GM06990 (cell line): Measurements from ENCODE around the gene NKX2-4.

ENCODE experiments used
- DNase-seq: peaks from one replicate; pipeline ENCODE4 v3.0.0-alpha.2; 2011; ENCODE audit not compliant: insufficient read length; ENCODE audit errors: extremely low read depth
- H3K27me3 ChIP-seq: replicated peaks from 2 replicates; pipeline ENCODE4 v1.6.0; 2011; ENCODE audit warnings: low read length; ENCODE audit not compliant: control insufficient read depth, insufficient read depth
- H3K36me3 ChIP-seq: 2 replicates; pipeline ENCODE4 v1.5.1; 2011; ENCODE audit warnings: low read length; ENCODE audit not compliant: control insufficient read depth, insufficient read depth
- H3K4me3 ChIP-seq: replicated peaks from 2 replicates; pipeline ENCODE4 v1.5.1; 2011; ENCODE audit warnings: low read depth, mild to moderate bottlenecking, control low read depth, low read length
- TF ChIP-seq, protein P1 (sequence below): IDR thresholded peaks from 2 replicates; pipeline ENCODE4 v1.5.1; 2011; ENCODE audit warnings: low read length, control low read depth, mild to moderate bottlenecking, inconsistent platforms; ENCODE audit not compliant: insufficient read depth, poor library complexity, severe bottlenecking

The NKX2-4 gene

DNA sequence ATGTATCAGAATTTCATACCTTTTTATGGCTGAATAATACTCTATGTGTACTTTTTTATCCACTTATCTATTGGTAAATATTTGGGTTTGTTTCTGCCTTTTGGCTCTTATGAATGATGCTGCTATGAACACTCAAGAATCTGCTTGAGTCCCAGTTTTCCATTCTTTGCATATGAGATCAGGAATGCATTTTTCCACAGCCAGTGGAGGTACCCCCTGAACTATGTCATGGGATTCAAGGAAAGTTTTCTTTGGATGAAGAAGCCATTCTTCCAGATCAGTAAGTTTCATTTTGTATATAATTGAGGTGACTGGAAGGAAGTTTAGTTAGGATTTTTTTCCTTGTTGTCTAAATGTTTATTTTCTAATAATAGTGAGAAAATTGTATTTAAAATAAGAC is 40.9 kb downstream of the NKX2-4 start:
- H3K36me3 ChIP-seq, result peaks cover 2% of the 10 kb centered on the region
- no peak for DNase-seq
- H3K4me3 ChIP-seq, result no peak overlapping the region
- TF ChIP-seq, protein P1, sequence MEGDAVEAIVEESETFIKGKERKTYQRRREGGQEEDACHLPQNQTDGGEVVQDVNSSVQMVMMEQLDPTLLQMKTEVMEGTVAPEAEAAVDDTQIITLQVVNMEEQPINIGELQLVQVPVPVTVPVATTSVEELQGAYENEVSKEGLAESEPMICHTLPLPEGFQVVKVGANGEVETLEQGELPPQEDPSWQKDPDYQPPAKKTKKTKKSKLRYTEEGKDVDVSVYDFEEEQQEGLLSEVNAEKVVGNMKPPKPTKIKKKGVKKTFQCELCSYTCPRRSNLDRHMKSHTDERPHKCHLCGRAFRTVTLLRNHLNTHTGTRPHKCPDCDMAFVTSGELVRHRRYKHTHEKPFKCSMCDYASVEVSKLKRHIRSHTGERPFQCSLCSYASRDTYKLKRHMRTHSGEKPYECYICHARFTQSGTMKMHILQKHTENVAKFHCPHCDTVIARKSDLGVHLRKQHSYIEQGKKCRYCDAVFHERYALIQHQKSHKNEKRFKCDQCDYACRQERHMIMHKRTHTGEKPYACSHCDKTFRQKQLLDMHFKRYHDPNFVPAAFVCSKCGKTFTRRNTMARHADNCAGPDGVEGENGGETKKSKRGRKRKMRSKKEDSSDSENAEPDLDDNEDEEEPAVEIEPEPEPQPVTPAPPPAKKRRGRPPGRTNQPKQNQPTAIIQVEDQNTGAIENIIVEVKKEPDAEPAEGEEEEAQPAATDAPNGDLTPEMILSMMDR, result no peak
- no peaks in the 10 kb centered on the region for H3K27me3 ChIP-seq

DNA sequence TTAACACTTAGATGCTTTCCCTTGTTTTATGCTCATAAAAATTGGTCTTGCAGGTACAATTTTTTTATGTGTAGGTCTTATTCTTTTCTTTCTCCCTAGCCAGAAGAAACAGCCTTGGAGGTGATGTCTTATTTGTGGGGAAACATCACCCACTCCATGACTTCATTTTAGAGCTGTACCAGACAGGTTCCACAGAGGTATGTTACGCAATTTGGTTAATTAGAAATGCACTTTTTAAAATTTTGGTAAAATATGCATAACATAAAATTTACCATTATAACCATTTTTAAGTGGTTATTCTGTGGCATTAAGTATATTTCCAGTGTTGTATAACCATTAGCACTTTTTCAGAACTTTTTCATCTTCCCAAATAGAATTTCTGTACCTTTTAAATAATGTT is 41.3 kb downstream of the NKX2-4 start:
- TF ChIP-seq, protein P1, result no peak
- Histone ChIP-seq H3K4me3 (no peak overlapping the region), H3K27me3 (no peaks in the 10 kb centered on the region), H3K36me3 (peaks cover 2% of the 10 kb centered on the region)
- DNase-seq, result no peak

GRCh38 chr20:21353236-21353635 is 44.1 kb downstream of the NKX2-4 start:
- TF ChIP-seq, protein P1, result no peak
- Histone ChIP-seq H3K36me3 (peaks cover 2% of the 10 kb centered on the region), H3K27me3 (no peaks in the 10 kb centered on the region), H3K4me3 (no peak overlapping the region)
- no peak for DNase-seq

- peaks cover 2% of the 10 kb centered on the region for H3K36me3 ChIP-seq
These were observed 44.6 kb downstream of the NKX2-4 start for GRCh38 chr20:21352703-21353102.

More at GRCh38 chr20:21352703-21353102, 44.6 kb downstream of the NKX2-4 start:
- DNase-seq, result no peak
- Histone ChIP-seq H3K27me3 (no peaks in the 10 kb centered on the region), H3K4me3 (no peak overlapping the region)
- TF ChIP-seq, protein P1, result no peak
